GM20000 (cell line): ENCODE results near the gene ARMC9.

ENCODE experiments used
- DNase-seq: peaks from one replicate; pipeline ENCODE4 v3.0.0; 2012; ENCODE audit warnings: low spot score
- CTCF ChIP-seq: IDR thresholded peaks from 2 replicates; pipeline ENCODE4 v1.5.1; 2012; ENCODE audit warnings: mild to moderate bottlenecking, control low read depth; ENCODE audit errors: extremely low read depth, missing control alignments

ARMC9 gene

DNA sequence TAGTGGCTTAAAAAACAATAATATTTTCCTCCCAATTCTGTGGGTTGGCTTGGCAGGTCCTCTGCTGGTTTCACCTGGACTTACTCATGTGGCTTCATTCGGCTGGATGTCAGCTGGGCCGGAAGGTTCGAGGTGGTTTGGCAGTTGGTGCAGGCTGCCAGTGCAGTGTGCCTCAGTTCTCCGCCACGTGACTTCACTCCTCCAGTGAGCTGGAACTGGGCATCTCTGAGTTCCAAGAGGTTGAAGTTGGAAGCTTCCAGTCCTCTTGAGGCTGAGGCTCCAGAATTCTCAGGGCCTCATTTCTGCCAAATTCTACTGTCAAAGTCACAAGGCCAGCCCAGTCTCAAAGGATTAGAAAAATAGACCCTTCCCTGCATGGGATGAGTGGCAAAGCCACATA is 113.6 kb downstream of the ARMC9 start:
- no peak for DNase-seq
- TF ChIP-seq CTCF = no peak

DNA sequence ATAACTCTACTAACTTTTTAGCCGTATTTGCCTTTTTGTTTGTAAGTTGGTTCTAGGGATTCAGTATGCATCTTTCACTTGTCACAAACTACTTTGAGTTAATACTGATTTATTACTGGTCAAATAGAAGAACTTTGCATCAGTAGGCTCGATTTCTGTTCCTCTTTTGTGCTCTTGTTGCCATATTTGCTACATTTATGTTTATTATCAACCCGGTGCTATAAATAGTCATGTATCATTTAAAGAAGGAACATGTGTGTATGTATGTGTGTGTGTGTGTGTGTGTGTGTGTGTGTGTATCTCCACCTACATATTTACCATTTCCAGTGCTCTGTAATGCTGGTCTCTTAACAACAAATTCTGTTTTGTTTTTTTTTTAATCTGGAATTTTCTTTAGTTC is 117.5 kb downstream of the ARMC9 start:
- no peak for TF ChIP-seq CTCF
- DNase-seq = peak; percentile 43

- TF ChIP-seq CTCF = no peak
- DNase-seq = no peak
Observed at GRCh38 chr2:231317579-231317978, 119.1 kb downstream of the ARMC9 start.

DNA sequence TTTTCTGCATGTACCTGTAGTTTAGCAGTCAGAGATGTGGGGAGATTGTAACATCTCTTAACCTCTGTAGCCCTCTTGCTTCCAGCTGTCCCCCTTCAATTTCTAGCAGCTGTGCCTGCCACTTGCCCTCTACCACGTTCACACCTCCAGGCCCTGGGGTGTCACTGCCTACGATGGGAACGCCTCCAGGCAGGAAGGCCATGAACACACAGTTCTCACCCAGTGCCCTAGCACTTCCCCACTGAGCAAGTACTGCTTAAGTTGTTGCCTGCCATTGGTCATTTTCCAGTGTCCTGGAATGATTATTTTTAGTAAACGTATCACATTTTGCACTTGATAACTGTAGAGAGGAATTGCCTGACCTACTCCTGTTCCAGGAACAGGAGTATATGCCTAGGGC is 120.0 kb downstream of the ARMC9 start:
- no peak for TF ChIP-seq CTCF
- no peak for DNase-seq

DNA sequence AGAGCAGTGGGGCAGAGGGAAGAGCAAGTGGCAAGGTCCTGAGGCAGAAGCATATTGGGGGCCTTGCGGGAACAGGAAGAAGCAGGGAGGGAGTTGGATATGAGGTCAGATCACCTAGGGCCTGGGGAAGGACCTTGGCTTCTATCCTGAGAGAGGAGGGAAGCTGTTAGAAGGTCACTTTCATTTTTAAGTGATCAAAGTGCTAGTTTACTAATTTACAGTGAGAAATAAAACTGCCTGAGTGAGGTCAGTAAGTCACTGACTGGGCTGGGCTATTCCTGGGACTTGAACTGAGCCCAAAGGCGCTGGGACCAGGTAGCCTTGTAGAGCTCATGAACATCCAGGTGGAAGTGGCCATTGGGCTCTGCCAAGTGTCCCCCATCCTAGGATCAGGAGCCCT is 120.5 kb downstream of the ARMC9 start:
- DNase-seq = no peak
- no peak for TF ChIP-seq CTCF

DNA sequence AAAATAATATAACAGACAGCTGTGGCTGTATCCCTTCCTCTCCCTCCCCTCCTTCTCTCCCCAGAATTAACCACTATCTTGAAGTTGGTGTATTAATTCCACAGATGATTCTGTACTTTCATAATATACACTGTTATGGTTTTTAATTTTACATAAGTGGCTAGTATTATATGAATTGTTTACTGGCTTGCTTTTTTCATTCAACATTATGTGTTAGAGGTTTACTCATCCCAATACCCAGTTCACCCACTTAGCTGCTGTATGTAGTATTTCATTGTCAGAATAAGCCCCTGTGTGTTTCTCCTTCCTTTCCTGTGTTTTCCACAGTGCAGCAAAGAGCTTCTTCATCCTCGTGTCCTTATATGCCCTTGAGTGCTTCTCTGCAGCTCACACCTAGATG is 121.4 kb downstream of the ARMC9 start:
- DNase-seq = no peak
- no peak for TF ChIP-seq CTCF

- DNase-seq = no peak
- TF ChIP-seq CTCF = no peak
Observed at GRCh38 chr2:231321021-231321420, 122.6 kb downstream of the ARMC9 start.
